Activated T-helper 2 cell treated with anti-CD3 and anti-CD28 coated beads, Interferon-gamma antibody, Interleukin-2, Interleukin-4, amounts not matched to agents 10 μg/mL and 5 μg/mL and 100 μg/mL, durations not matched to agents 14 hours and 24 hours and 36 hours (primary cell): ENCODE measurements around the gene MDFIC. TPM values are rescaled to one million over a fixed set of nuclear protein-coding genes. Genes with fewer than 3 reads are reported as not detected.
"Not testable (repeated sequence)": the region's sequence is repeated elsewhere in the genome, so short reads cannot be mapped to it uniquely, and the experiment has no call there.

ENCODE experiments used
- DNase-seq: peaks from one replicate; pipeline ENCODE4 v3.0.0; 2021; ENCODE audit warnings: low spot score
- H3K27ac Mint-ChIP-seq: one replicate; pipeline ENCODE4 v1.8.0; 2021; ENCODE audit warnings: mixed read lengths
- H3K27me3 Mint-ChIP-seq: one replicate; pipeline ENCODE4 v1.8.0; 2021; ENCODE audit warnings: low read depth, mixed read lengths
- H3K36me3 Mint-ChIP-seq: one replicate; pipeline ENCODE4 v1.8.0; 2021; ENCODE audit warnings: low read depth, mixed read lengths
- H3K4me1 Mint-ChIP-seq: one replicate; pipeline ENCODE4 v1.8.0; 2021; ENCODE audit warnings: low read depth, mixed read lengths
- H3K4me3 Mint-ChIP-seq: one replicate; pipeline ENCODE4 v1.8.0; 2021; ENCODE audit warnings: low read depth, mild to moderate bottlenecking, moderate library complexity, mixed read lengths
- H3K9me3 Mint-ChIP-seq: one replicate; pipeline ENCODE4 v1.8.0; 2021; ENCODE audit warnings: mixed read lengths
- intact Hi-C: fragments of 100-400 bp; cut with micrococcal nuclease; formaldehyde crosslinking; loops from one replicate; pipeline ENCODE4 v1.15.1; 2023
- total RNA-seq: library from RNA; stranded (reverse); gene quantifications from 2 replicates; pipeline ENCODE4 v1.2.3, GENCODE V29; 2022

Gene MDFIC, protein sequence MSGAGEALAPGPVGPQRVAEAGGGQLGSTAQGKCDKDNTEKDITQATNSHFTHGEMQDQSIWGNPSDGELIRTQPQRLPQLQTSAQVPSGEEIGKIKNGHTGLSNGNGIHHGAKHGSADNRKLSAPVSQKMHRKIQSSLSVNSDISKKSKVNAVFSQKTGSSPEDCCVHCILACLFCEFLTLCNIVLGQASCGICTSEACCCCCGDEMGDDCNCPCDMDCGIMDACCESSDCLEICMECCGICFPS
- total RNA-seq, result 119 and 121 TPM in 2 replicates

DNA sequence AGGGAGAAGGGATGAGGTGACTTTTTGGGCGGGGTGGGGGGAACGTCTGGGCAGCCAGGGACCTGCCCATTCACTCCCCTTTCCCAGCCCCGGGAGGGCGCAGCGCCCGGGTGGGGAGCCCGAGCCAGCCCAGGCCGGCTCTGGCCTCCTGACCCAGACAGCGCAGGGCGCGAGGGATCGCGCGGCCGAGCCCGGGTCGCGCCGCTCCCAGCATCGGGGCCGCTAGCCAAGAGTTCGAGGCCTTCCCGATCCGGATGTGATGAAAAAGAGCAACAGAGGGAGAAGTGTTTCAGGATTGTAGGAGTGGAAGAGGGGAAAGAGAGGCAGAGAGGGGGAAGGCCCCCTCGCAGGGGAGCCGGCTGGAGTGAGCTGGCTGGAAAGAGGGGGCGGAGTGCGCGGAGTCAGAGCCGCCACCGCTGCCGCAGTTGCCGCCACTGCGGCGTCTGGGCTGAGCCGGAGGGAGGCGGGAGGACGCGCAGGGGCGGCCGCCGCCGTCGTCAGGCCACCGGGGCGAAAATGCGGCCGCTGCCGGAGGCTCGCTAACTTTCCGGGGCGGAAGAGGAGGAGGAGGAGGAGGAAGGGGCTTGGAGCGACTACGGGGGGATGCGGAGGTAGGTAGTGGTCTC lies at the start of gene MDFIC:
Gene MDFIC, plus strand, starts transcription at position 69 of the 626 bp plus-strand sequence. CDS start 940 bp downstream, outside the sequence.
- Mint-ChIP-seq H3K4me1 (peaks cover 57% of the 10 kb centered on the region), H3K27ac (peak within 1 kb of the TSS; percentile 98), H3K27me3 (no peaks in the 10 kb centered on the region), H3K36me3 (peaks cover 41% of the 10 kb centered on the region), H3K9me3 (no peaks in the 10 kb centered on the region), H3K4me3 (peak within 1 kb of the TSS; percentile 94)
- peak; percentile 55 for DNase-seq
- intact Hi-C loops, result loop anchor here (2.0 kb wide), 1 partner anchor 57 kb away; no protein-coding TSS in a partner anchor

DNA sequence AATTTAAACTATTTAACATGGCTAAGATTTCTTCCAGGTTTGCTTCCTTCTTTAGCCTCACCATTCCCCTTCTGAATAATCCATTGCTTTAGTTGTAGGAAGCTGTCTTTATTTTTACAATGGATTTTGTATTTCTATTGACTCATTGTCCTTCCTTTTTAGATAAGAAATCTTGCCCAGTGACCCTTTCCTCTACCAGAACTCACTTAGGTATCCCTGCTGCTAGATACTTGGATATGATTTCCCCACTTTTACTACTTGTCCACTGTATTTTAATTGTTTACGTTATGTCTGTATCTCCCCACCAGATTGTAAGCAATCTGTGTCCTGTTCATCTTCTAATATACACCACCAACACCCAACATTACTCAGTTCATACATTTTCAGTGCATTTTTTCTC lies 47.7 kb upstream of the MDFIC start:
- intact Hi-C loops, result no loop called here

DNA sequence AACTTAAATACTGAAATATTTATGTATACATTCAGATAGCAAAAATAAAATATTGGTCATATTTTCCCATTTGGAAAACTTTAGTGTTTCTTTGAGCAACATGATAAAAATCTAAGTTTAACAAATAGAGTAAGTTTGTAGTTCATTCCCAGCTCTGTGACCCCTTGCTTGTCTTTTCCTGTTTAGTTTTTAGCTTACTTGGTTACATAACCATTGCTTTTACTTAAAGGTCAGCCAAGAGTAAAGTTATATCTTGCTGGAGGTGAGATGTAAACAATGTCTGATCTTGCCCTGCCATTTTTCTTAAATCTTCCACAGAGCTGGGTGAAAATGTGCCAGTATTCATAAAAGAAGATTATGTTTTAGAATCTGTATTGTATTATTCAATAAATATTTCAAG lies 46.7 kb upstream of the MDFIC start:
- no peak overlapping the region for H3K27ac Mint-ChIP-seq
- no peak for DNase-seq
- H3K27me3 Mint-ChIP-seq, result no peaks in the 10 kb centered on the region
- no peaks in the 10 kb centered on the region for H3K4me1 Mint-ChIP-seq
- H3K4me3 Mint-ChIP-seq, result no peak overlapping the region
- peaks cover 13% of the 10 kb centered on the region for H3K36me3 Mint-ChIP-seq
- intact Hi-C loops, result no loop called here
- H3K9me3 Mint-ChIP-seq, result peaks cover 33% of the 10 kb centered on the region

More for the DNA sequence above, 47.7 kb upstream of the MDFIC start:
- H3K4me3 Mint-ChIP-seq, result no peak overlapping the region
- H3K36me3 Mint-ChIP-seq, result peaks cover 5% of the 10 kb centered on the region
- DNase-seq, result no peak
- H3K9me3 Mint-ChIP-seq, result peaks cover 23% of the 10 kb centered on the region
- no peaks in the 10 kb centered on the region for H3K27me3 Mint-ChIP-seq
- no peaks in the 10 kb centered on the region for H3K4me1 Mint-ChIP-seq
- no peak overlapping the region for H3K27ac Mint-ChIP-seq

DNA sequence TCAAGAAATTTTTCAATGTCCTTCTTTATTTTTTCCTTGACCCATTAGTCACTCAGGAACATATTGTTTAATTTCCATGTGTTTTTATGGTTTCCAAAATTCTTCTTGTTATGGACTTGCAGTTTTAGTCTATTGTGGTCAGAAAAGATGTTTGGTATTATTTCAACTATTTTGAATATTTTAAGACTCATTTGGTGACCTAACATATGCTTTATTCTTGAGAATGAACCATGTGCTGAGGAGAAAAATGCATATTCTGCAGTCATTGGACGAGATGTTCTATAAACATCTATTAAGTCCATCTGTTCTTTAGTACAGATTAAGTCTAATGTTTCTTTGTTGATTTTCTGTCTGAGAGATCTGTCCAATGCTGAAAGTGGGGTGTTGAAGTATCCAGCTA lies 42.3 kb upstream of the MDFIC start:
- Mint-ChIP-seq H3K4me1 (no peaks in the 10 kb centered on the region), H3K36me3 (peaks cover 30% of the 10 kb centered on the region), H3K4me3 (no peak overlapping the region), H3K9me3 (peaks cover 47% of the 10 kb centered on the region), H3K27me3 (no peaks in the 10 kb centered on the region), H3K27ac (no peak overlapping the region)
- intact Hi-C loops, result no loop called here
- DNase-seq, result no peak

DNA sequence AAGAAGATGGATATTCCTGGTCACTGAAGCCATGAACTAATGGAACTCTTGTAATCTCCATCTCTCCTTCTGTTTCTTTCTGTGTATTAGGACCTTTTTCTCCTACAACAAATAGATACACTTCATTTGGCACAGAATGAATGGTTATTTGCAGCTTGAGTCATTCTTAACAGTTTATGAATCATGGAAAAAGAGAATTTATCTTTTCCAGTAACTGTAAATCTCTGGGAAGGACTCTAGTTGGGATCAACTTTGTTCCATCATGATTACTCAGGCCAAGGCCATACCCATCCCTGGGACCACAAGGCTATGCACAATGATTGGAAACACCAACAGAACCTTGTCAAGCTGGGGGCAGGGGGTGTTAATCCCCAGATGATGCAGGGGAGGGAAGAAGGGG lies 36.1 kb upstream of the MDFIC start:
- no peak for DNase-seq
- Mint-ChIP-seq H3K27me3 (no peaks in the 10 kb centered on the region), H3K4me3 (no peak overlapping the region), H3K27ac (peak overlapping the region; percentile 19), H3K4me1 (peaks cover 30% of the 10 kb centered on the region), H3K36me3 (peaks cover 12% of the 10 kb centered on the region), H3K9me3 (peaks cover 10% of the 10 kb centered on the region)
- intact Hi-C loops, result no loop called here

DNA sequence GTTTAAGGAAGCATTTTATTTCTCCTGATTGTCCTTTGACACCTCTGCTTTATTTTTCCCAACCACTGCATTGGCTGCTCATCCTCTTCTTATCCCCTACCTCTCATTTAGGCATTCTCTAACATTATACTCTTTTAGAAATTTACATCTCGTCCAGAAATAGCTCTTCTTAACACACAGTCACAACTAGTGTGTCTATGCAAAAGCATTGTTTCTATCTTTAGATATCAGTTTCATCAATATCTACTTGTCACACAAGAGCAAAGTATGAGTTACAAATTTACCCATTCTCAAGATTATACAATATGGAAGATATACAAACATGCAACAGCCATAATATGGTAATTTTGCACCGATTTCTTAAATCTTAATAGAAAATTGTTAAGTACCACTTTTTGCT lies 35.7 kb upstream of the MDFIC start:
- H3K27me3 Mint-ChIP-seq, result no peaks in the 10 kb centered on the region
- no peak overlapping the region for H3K4me3 Mint-ChIP-seq
- H3K27ac Mint-ChIP-seq, result peak overlapping the region; percentile 19
- H3K4me1 Mint-ChIP-seq, result peaks cover 30% of the 10 kb centered on the region
- no peak for DNase-seq
- H3K9me3 Mint-ChIP-seq, result peaks cover 6% of the 10 kb centered on the region
- H3K36me3 Mint-ChIP-seq, result peaks cover 8% of the 10 kb centered on the region
- intact Hi-C loops, result no loop called here

DNA sequence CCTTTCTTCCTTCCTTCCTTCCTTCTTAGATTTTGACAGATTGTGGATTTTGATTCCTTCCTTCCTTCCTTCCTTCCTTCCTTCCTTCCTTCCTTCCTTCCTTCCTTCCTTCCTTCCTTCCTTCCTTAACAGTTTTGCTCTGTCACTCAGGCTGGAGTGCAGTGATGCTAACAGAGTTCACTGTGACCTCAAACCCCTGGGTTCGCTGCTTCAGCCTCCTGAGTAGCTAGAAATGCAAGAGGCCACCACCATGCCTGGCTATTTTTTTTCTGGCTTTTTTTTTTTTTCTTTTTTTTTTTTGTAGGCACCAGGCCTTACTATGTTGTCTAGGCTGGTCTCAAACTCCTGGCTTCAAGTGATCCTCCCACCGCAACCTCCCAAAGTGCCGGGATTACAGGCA lies 32.8 kb upstream of the MDFIC start:
- H3K4me3 Mint-ChIP-seq, H3K27me3 Mint-ChIP-seq, DNase-seq: not testable (repeated sequence)
- peaks cover 23% of the 10 kb centered on the region for H3K9me3 Mint-ChIP-seq
- intact Hi-C loops, result loop anchor here (1.0 to 2.0 kb wide), 4 partner anchors 24 to 56 kb away; no protein-coding TSS in a partner anchor
- H3K4me1 Mint-ChIP-seq, result peaks cover 40% of the 10 kb centered on the region
- H3K36me3 Mint-ChIP-seq, result peaks cover 15% of the 10 kb centered on the region
- peak overlapping the region; percentile 84 for H3K27ac Mint-ChIP-seq

DNA sequence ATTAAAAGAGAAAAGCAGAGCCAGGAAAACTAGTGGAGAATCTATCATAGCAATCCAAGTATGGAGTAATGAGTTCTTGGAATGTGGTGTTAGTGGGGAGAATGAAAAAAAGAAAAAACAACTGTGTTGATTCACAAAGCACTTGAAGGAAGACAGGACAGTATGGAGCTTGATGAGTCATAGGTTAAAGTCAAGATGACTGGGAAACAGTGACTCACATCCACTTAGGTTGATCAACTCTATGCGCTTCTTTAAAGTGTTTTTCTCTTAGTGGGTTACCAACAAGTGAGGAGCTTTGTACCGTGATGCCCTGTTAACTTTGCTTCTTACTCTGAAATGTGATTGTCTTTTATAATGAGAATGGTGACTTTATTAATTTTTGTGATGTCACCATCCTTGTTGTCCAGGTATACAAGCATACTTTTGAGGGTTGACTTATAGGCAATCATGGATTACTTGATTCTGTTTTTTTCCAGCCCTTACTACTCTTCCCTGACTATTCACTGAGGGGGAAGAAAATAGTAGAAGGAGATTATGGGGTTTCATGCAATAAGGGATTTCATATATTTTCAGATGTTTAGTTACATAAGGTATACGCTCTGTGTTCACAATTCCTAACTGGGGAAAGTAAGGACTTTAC lies 32.1 kb upstream of the MDFIC start:
- no peak for DNase-seq
- peaks cover 40% of the 10 kb centered on the region for H3K4me1 Mint-ChIP-seq
- intact Hi-C loops, result loop anchor here (1.0 to 2.0 kb wide), 5 partner anchors 25 to 57 kb away; no protein-coding TSS in a partner anchor
- H3K27ac Mint-ChIP-seq, result peak overlapping the region; percentile 84
- peaks cover 24% of the 10 kb centered on the region for H3K9me3 Mint-ChIP-seq
- H3K27me3 Mint-ChIP-seq, result no peaks in the 10 kb centered on the region
- H3K36me3 Mint-ChIP-seq, result peaks cover 15% of the 10 kb centered on the region
- H3K4me3 Mint-ChIP-seq, result no peak overlapping the region

DNA sequence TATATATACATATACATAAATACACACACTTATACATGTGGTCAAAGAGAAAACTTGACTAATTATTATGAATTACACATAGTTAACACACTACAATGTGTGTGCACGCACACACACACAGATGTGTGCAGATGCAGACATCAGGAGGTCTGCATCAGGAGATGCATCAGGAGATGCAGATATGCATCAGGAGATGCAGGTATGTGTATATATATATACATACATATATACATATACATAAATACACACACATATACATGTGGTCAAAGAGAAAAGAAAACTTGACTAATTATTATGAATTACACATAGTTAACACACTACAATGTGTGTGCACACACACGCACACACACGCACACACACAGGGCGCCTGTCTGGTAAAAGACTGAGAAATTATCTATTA lies 31.3 kb upstream of the MDFIC start:
- no peak overlapping the region for H3K27ac Mint-ChIP-seq
- H3K4me1 Mint-ChIP-seq, result peaks cover 40% of the 10 kb centered on the region
- no peak overlapping the region for H3K4me3 Mint-ChIP-seq
- DNase-seq, result no peak
- intact Hi-C loops, result loop anchor here (2.0 kb wide), 1 partner anchor 40 kb away; no protein-coding TSS in a partner anchor
- no peaks in the 10 kb centered on the region for H3K27me3 Mint-ChIP-seq
- H3K36me3 Mint-ChIP-seq, result peaks cover 15% of the 10 kb centered on the region
- peaks cover 27% of the 10 kb centered on the region for H3K9me3 Mint-ChIP-seq

DNA sequence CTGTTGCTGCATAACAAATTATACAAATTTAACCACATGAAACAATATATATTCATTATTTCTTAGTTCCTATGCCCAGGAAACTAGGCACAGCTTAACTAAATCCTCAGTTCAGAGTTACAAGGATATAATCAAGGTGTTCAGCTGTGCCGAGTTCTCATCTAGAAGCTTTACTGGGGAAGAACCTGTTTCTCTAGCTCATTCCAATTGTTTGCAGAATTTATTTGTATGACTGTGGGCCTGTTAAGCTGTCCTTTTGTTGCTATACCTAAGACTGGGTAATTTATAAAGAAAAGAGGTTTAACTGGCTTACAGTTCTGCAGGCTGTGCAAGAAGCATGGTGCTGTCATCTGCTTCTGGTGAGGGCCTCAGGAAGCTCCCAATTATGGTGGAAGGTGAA lies 21.8 kb upstream of the MDFIC start:
- H3K36me3 Mint-ChIP-seq, result no peaks in the 10 kb centered on the region
- no peak overlapping the region for H3K4me3 Mint-ChIP-seq
- no peak overlapping the region for H3K27ac Mint-ChIP-seq
- DNase-seq, result no peak
- H3K9me3 Mint-ChIP-seq, result no peaks in the 10 kb centered on the region
- H3K4me1 Mint-ChIP-seq, result no peaks in the 10 kb centered on the region
- H3K27me3 Mint-ChIP-seq, result no peaks in the 10 kb centered on the region
- intact Hi-C loops, result no loop called here

DNA sequence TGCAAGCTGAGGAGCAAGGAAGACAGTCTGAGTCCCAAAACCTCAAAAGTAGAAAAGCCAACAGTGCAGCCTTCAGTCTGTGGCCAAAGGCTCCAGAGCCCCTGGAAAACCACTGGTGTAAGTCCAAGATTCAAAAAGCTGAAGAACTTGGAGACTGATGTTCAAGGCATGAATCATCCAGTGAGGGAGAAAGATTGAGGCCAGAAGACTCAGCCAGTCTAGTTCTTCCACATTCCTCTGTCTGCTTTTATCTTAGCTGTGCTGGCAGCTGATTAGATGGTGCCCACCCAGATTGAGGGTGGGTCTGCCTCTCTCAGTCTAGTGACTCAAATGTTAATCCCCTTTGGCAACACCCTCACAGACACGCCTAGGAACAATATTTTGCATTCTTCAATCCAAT lies 20.1 kb upstream of the MDFIC start:
- Mint-ChIP-seq H3K9me3 (no peaks in the 10 kb centered on the region), H3K4me3 (no peak overlapping the region)

DNA sequence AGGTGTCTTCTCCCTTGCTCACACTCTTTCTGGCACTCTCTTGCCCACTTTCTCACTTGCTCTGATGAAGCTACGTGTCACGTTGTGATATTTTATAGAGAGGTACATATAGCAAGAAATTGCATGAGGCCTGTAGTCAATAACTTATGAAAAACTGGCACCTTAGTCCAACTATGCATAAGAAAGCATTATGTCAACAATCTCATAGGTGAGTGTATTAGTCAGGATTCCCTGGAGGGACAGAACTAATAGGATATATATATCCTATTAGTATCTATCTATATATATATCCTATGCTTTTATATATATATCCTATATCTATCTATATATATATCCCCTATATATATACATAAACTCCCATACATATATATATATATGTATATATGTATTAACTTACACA lies 18.8 kb upstream of the MDFIC start:
- H3K27me3 Mint-ChIP-seq, result no peaks in the 10 kb centered on the region
- no peak for DNase-seq
- H3K27ac Mint-ChIP-seq, result no peak overlapping the region
- no peaks in the 10 kb centered on the region for H3K9me3 Mint-ChIP-seq
- intact Hi-C loops, result no loop called here
- H3K4me3 Mint-ChIP-seq, result no peak overlapping the region
- no peaks in the 10 kb centered on the region for H3K4me1 Mint-ChIP-seq
- H3K36me3 Mint-ChIP-seq, result no peaks in the 10 kb centered on the region

More for the DNA sequence above, 20.1 kb upstream of the MDFIC start:
- Mint-ChIP-seq H3K27ac (no peak overlapping the region), H3K4me1 (no peaks in the 10 kb centered on the region), H3K36me3 (no peaks in the 10 kb centered on the region), H3K27me3 (no peaks in the 10 kb centered on the region)
- intact Hi-C loops, result no loop called here
- DNase-seq, result no peak

DNA sequence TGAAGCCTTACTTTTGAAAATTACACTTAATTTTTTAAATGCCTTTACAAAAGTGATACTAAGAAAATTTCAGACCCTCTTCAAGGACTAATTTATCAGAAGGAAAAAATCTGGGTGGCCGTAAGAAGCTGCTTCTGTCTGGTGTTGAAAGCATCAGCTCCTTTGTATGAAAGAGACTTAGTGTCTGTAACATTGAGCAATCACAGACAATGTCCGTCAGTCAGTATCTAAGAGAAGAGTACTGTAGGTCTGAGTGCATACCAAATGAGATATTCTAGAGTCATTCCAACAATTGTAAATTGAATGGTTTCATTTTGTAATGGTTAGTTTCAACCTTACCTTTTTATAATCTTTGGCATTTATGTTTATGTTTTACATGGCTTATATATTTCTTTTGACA lies 11.1 kb upstream of the MDFIC start:
- intact Hi-C loops, result no loop called here
- H3K4me3 Mint-ChIP-seq, result no peak overlapping the region
- peaks cover 6% of the 10 kb centered on the region for H3K36me3 Mint-ChIP-seq
- H3K4me1 Mint-ChIP-seq, result peaks cover 5% of the 10 kb centered on the region
- DNase-seq, result no peak
- no peak overlapping the region for H3K27ac Mint-ChIP-seq
- peaks cover 8% of the 10 kb centered on the region for H3K9me3 Mint-ChIP-seq
- no peaks in the 10 kb centered on the region for H3K27me3 Mint-ChIP-seq
